A549 (cell line): ENCODE measurements around the gene HBZ. TPM values are rescaled to one million over a fixed set of nuclear protein-coding genes. Genes with fewer than 3 reads are reported as not detected.
"Not testable (repeated sequence)": the region's sequence is repeated elsewhere in the genome, so short reads cannot be mapped to it uniquely, and the experiment has no call there.

Experiments
- ATAC-seq, 2 experiments: fragments of 200-7000 bp in 1 of 2; fragments of >200 bp in 1 of 2; cut with Nextera tagmentation in 1 of 2; cut with Tn5 transposase in 1 of 2; 3 replicates each; pipeline versions ENCODE4 v1.8.0 to v1.9.1; 2018 to 2020; ENCODE audit warnings: mild to moderate bottlenecking in 1 of 2, moderate library complexity in 1 of 2
- CTCF ChIA-PET: fragments of 300-600 bp; sonication (Branson Sonifier 250); formaldehyde crosslinking; extraction: SDS; loops from one replicate; lab custom pipeline; 2021; ENCODE audit warnings: antibody characterized with exemption, inconsistent platforms; lab: Yijun Ruan, JAX
- POLR2A ChIA-PET: fragments of 350-600 bp; formaldehyde crosslinking; extraction: SDS; loops from one replicate; lab custom pipeline; 2021; ENCODE audit warnings: antibody characterized with exemption, inconsistent platforms; lab: Yijun Ruan, JAX
- DNase-seq, 2 experiments: peaks; one replicate each; pipeline versions ENCODE4 v3.0.0 to v3.0.0-alpha.2; 2011 to 2016; ENCODE audit warnings: low read depth in 1 of 2, low spot score in 1 of 2
- FAIRE-seq: peaks from 2 replicates; lab custom pipeline; 2011; peaks lifted over from hg19 to GRCh38; lab: Jason Lieb, UNC
- H3K27ac ChIP-seq, 2 experiments: fragments of >200 bp; sonication (Bioruptor Twin); formaldehyde crosslinking; 3 replicates each; pipeline ENCODE4 v1.5.1; 2016 to 2017
- H3K4me1 ChIP-seq: fragments of >200 bp; sonication (Bioruptor Twin); formaldehyde crosslinking; 3 replicates; pipeline ENCODE4 v1.6.1; 2016
- H3K4me2 ChIP-seq: fragments of >200 bp; sonication (Bioruptor Twin); formaldehyde crosslinking; 3 replicates; pipeline ENCODE4 v1.6.1; 2016
- H3K4me3 ChIP-seq: fragments of >200 bp; sonication (Bioruptor Twin); formaldehyde crosslinking; 3 replicates; pipeline ENCODE4 v1.5.1; 2016
- H3K9me3 ChIP-seq: fragments of >200 bp; sonication (Bioruptor Twin); formaldehyde crosslinking; 3 replicates; pipeline ENCODE4 v1.6.1; 2016
- ESRRA ChIP-seq: fragments of 150-350 bp; IDR thresholded peaks from 2 replicates; pipeline ENCODE4 v1.6.1; 2014; ENCODE audit warnings: mild to moderate bottlenecking, low read length, borderline replicate concordance
- FOSL2 ChIP-seq, 2 experiments: fragments of 450-650 bp in 1 of 2; fragments of >200 bp in 1 of 2; sonication (Bioruptor Twin) in 1 of 2; formaldehyde crosslinking; IDR thresholded peaks; 2 replicates each; pipeline versions ENCODE4 v1.5.0 to v1.6.1; 2016 to 2020; ENCODE audit warnings: mild to moderate bottlenecking in 1 of 2, moderate library complexity in 1 of 2
- ZFP36 ChIP-seq: fragments of 450-650 bp; IDR thresholded peaks from 2 replicates; pipeline ENCODE4 v1.6.1; 2014; ENCODE audit warnings: borderline replicate concordance; ENCODE audit not compliant: partially characterized antibody
- WGBS: methylation state at CpG from one replicate; pipeline ENCODE4 v1.1.6; 2017; ENCODE audit errors: missing lambda C conversion rate; 5-methylcytosine and 5-hydroxymethylcytosine counted together
- polyA plus RNA-seq, 4 experiments: library from polyadenylated mRNA; depleted of rRNA in 3 of 4; stranded (reverse); fragments of >200 nt; fragmentation: RNase III in 1 of 4; extraction: RNeasy Plus Mini Kit Qiagen cat#74134 plus additional on column Dnase treatment in 1 of 4; gene quantifications; 2 replicates in 3 of 4; 3 replicates in 1 of 4; pipeline ENCODE4 v1.2.3, GENCODE V29; 2011 to 2017
- TF ChIP-seq, protein P1 (sequence below): fragments of >200 bp; sonication (Bioruptor Twin); formaldehyde crosslinking; IDR thresholded peaks from 2 replicates; pipeline ENCODE4 v1.6.1; 2016
- TF ChIP-seq, protein P2 (sequence below): fragments of 200-600 bp; sonication (generic); IDR thresholded peaks from 2 replicates; pipeline ENCODE4 v1.6.1; 2016; ENCODE audit warnings: antibody characterized with exemption, mild to moderate bottlenecking, moderate library complexity

Gene HBZ
- polyA plus RNA-seq, 2 of the 4 experiments (the other 2 are of a cell fraction): not detected

DNA sequence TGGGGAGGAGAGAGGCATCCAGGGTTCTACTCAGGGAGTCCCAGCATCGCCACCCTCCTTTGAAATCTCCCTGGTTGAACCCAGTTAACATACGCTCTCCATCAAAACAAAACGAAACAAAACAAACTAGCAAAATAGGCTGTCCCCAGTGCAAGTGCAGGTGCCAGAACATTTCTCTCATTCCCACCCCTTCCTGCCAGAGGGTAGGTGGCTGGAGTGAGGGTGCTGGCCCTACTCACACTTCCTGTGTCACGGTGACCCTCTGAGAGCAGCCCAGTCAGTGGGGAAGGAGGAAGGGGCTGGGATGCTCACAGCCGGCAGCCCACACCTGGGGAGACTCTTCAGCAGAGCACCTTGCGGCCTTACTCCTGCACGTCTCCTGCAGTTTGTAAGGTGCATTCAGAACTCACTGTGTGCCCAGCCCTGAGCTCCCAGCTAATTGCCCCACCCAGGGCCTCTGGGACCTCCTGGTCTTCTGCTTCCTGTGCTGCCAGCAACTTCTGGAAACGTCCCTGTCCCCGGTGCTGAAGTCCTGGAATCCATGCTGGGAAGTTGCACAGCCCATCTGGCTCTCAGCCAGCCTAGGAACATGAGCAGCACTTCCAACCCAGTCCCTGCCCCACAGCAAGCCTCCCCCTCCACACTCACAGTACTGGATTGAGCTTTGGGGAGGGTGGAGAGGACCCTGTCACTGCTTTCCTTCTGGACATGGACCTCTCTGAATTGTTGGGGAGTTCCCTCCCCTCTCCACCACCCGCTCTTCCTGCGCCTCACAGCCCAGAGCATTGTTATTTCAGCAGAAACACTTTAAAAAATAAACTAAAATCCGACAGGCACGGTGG lies 21.7 kb downstream of the HBZ start:
- H3K4me1 ChIP-seq; H3K4me3 ChIP-seq; FAIRE-seq; POLR2A ChIA-PET; H3K9me3 ChIP-seq; H3K27ac ChIP-seq; H3K4me2 ChIP-seq; DNase-seq; TF ChIP-seq FOSL2 (CRISPR knock-in tag; IDR thresholded peaks at IDR 0.05): not testable (repeated sequence)
- ATAC-seq: peak in 1 of 2 experiments; percentile 3; a peak in 1 of 6 replicates
- CTCF ChIA-PET: interaction anchor here (0.6 to 1.5 kb wide), 2 partner anchors 33 to 109 kb away, joined by 3 to 5 read pairs; no protein-coding TSS in a partner anchor
- 55% methylated on average over 6 of the region's 13 CpGs for WGBS
- TF ChIP-seq, protein P1, sequence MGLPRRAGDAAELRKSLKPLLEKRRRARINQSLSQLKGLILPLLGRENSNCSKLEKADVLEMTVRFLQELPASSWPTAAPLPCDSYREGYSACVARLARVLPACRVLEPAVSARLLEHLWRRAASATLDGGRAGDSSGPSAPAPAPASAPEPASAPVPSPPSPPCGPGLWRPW: peak; percentile 83; the same call in 1 of the 2 replicates
- TF ChIP-seq FOSL2 (IDR thresholded peaks at IDR 0.05): peak; percentile 40; the same call in 1 of the 2 replicates
- TF ChIP-seq, protein P2, sequence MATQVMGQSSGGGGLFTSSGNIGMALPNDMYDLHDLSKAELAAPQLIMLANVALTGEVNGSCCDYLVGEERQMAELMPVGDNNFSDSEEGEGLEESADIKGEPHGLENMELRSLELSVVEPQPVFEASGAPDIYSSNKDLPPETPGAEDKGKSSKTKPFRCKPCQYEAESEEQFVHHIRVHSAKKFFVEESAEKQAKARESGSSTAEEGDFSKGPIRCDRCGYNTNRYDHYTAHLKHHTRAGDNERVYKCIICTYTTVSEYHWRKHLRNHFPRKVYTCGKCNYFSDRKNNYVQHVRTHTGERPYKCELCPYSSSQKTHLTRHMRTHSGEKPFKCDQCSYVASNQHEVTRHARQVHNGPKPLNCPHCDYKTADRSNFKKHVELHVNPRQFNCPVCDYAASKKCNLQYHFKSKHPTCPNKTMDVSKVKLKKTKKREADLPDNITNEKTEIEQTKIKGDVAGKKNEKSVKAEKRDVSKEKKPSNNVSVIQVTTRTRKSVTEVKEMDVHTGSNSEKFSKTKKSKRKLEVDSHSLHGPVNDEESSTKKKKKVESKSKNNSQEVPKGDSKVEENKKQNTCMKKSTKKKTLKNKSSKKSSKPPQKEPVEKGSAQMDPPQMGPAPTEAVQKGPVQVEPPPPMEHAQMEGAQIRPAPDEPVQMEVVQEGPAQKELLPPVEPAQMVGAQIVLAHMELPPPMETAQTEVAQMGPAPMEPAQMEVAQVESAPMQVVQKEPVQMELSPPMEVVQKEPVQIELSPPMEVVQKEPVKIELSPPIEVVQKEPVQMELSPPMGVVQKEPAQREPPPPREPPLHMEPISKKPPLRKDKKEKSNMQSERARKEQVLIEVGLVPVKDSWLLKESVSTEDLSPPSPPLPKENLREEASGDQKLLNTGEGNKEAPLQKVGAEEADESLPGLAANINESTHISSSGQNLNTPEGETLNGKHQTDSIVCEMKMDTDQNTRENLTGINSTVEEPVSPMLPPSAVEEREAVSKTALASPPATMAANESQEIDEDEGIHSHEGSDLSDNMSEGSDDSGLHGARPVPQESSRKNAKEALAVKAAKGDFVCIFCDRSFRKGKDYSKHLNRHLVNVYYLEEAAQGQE: peak; percentile 85

DNA sequence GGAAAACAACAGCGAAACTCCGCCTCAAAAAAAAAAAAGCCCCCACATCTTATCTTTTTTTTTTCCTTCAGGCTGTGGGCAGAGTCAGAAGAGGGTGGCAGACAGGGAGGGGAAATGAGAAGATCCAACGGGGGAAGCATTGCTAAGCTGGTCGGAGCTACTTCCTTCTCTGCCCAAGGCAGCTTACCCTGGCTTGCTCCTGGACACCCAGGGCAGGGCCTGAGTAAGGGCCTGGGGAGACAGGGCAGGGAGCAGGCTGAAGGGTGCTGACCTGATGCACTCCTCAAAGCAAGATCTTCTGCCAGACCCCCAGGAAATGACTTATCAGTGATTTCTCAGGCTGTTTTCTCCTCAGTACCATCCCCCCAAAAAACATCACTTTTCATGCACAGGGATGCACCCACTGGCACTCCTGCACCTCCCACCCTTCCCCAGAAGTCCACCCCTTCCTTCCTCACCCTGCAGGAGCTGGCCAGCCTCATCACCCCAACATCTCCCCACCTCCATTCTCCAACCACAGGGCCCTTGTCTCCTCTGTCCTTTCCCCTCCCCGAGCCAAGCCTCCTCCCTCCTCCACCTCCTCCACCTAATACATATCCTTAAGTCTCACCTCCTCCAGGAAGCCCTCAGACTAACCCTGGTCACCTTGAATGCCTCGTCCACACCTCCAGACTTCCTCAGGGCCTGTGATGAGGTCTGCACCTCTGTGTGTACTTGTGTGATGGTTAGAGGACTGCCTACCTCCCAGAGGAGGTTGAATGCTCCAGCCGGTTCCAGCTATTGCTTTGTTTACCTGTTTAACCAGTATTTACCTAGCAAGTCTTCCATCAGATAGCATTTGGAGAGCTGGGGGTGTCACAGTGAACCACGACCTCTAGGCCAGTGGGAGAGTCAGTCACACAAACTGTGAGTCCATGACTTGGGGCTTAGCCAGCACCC lies 22.8 kb downstream of the HBZ start:
- Histone ChIP-seq H3K27ac (no peak overlapping the region), H3K4me1 (no peaks in the 10 kb centered on the region), H3K4me2 (no peak overlapping the region), H3K4me3 (no peak overlapping the region), H3K9me3 (no peaks in the 10 kb centered on the region)
- 31% methylated on average over 8 of the region's 8 CpGs for WGBS
- peak in 1 of 2 experiments; percentile 16; a peak in 2 of 6 replicates for ATAC-seq
- ChIA-PET CTCF (interaction anchor here (0.6 to 1.5 kb wide), 2 partner anchors 34 to 110 kb away, joined by 3 to 5 read pairs; no protein-coding TSS in a partner anchor), POLR2A (no interaction called here)
- DNase-seq: no peak
- no peak for FAIRE-seq
- TF ChIP-seq ZFP36 (peak; percentile 80), ESRRA (no peak)

DNA sequence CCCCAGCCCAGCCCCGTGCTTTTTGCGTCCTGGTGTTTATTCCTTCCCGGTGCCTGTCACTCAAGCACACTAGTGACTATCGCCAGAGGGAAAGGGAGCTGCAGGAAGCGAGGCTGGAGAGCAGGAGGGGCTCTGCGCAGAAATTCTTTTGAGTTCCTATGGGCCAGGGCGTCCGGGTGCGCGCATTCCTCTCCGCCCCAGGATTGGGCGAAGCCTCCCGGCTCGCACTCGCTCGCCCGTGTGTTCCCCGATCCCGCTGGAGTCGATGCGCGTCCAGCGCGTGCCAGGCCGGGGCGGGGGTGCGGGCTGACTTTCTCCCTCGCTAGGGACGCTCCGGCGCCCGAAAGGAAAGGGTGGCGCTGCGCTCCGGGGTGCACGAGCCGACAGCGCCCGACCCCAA lies 23.6 kb downstream of the HBZ start:
- POLR2A ChIA-PET: not testable (repeated sequence)

DNA sequence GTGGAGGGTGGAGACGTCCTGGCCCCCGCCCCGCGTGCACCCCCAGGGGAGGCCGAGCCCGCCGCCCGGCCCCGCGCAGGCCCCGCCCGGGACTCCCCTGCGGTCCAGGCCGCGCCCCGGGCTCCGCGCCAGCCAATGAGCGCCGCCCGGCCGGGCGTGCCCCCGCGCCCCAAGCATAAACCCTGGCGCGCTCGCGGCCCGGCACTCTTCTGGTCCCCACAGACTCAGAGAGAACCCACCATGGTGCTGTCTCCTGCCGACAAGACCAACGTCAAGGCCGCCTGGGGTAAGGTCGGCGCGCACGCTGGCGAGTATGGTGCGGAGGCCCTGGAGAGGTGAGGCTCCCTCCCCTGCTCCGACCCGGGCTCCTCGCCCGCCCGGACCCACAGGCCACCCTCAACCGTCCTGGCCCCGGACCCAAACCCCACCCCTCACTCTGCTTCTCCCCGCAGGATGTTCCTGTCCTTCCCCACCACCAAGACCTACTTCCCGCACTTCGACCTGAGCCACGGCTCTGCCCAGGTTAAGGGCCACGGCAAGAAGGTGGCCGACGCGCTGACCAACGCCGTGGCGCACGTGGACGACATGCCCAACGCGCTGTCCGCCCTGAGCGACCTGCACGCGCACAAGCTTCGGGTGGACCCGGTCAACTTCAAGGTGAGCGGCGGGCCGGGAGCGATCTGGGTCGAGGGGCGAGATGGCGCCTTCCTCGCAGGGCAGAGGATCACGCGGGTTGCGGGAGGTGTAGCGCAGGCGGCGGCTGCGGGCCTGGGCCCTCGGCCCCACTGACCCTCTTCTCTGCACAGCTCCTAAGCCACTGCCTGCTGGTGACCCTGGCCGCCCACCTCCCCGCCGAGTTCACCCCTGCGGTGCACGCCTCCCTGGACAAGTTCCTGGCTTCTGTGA lies 24.3 kb downstream of the HBZ start, which contains the start of gene HBA1:
HBA1 (plus strand) TSS at position 204 of the 906 bp plus-strand sequence; CDS start at position 241, 37 bp downstream.
- peak; percentile 1 to 10; a peak in 3 of 6 replicates for ATAC-seq
- 47% methylated on average over 18 of the region's 88 CpGs for WGBS
- H3K4me1 ChIP-seq, FAIRE-seq, H3K27ac ChIP-seq, H3K9me3 ChIP-seq, DNase-seq, H3K4me3 ChIP-seq, POLR2A ChIA-PET: not testable (repeated sequence)
- CTCF ChIA-PET: interaction anchor here (0.9 to 2.1 kb wide), 4 partner anchors 49 to 111 kb away, joined by 3 to 10 read pairs (median 4); no protein-coding TSS in a partner anchor
- peak within 1 kb of the TSS; percentile 62; the same call in 2 of the 3 replicates for H3K4me2 ChIP-seq

More for the DNA sequence above, 23.6 kb downstream of the HBZ start:
- CTCF ChIA-PET, FAIRE-seq, H3K4me3 ChIP-seq, H3K27ac ChIP-seq, H3K9me3 ChIP-seq, H3K4me1 ChIP-seq, DNase-seq: not testable (repeated sequence)
- peak overlapping the region; percentile 62; the same call in 2 of the 3 replicates for H3K4me2 ChIP-seq
- ATAC-seq: peak; percentile 3 to 5; a peak in 3 of 6 replicates
- no CpG with 5 or more reads among the region's 39 CpGs for WGBS
